IPS-NIHi7 (cell line): ENCODE measurements around the gene FMN1.
A peak's percentile ranks its signal among the peaks of the same experiment; 100 is the strongest.

Source experiments
- DNase-seq: peaks from one replicate; pipeline ENCODE4 v3.0.0; 2012; ENCODE audit warnings: mixed read lengths; ENCODE audit errors: extremely low spot score

FMN1 gene

DNA sequence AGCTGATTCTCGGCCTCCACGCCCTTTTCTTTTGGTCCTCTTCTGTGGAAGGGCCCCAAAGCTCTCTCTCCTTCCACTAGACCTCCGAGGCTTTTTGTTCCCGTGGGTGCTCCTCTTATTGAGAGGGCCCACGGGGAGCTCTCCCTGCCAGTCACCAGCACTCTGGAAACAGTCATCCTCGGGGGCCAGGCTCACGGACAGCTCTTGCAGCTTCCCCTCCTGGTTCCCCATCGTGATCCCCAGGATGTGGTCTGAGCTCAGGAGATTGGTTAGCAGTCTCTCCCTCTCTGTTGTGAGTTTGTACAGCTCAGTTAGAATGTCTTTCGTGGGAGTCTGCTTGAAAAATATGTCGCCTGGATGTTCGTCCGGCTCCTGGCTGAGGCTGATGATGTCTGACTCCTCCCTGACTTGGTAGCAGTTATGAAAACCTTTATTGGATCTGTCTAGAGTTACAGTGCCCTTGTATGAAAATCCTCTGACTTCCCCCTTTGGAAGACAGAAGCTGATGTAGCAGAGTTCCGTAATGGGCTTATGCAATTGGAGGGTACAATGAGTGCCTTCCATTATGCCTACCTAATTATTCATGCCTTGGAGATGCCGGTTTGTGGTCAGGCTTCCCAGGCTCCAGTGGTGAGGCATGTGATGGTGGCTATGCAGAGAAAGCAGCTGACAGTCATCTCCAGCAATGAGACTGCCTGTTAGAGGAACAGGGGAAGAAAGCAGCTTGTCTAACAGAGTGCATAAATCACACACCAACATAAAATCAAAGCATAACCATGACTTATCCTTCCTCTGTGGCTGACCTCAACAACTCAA lies 40.0 kb downstream of the FMN1 start:
- no peak for DNase-seq

DNA sequence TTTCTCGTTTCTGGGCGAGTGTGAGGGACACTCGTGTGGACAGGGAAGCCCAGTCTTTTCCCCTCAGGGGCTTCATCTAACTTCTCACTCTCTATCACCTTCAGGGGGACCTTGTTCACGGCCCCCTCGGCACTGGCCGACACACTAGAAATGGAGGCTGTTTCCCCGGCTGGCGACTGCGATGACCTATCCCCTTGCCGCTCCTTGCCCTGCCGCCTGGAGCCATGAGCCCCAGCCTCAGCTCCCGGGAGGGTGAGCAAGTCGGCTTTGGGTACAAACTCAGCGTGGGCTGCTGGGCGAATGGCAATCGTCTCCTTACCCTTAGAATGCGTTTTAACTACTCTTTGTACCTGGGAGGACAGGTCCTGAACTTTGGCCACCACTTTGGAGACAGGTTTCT lies 41.0 kb downstream of the FMN1 start:
- no peak for DNase-seq

DNA sequence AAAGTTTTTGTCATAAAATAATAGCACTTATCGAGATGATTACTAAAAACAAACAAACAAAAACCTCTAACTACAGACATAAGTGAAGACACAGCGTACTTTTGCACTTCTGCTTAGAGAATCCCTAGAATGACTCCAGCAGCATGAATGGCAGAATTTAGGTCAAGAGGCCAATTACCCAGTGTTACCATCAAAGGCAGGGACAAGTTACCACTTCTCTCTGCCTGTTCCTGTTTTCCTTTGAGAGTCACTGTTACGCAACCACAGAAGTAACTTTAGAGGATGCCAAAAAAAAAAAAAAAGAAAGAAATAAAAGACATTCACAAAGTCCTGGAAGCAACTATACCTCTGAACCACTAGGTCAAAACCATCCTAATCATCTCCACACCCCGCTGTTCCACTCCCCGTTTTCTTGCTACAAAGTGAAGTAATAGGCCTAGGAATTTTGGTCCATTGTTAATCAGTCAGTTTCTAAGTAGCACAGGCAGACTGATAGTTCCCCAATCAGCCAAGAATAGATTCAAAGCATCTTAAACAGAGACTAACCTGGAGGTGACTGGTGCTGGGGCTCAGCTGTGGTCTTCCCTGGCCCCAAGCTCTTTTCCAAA lies 41.9 kb downstream of the FMN1 start:
- no peak for DNase-seq

DNA sequence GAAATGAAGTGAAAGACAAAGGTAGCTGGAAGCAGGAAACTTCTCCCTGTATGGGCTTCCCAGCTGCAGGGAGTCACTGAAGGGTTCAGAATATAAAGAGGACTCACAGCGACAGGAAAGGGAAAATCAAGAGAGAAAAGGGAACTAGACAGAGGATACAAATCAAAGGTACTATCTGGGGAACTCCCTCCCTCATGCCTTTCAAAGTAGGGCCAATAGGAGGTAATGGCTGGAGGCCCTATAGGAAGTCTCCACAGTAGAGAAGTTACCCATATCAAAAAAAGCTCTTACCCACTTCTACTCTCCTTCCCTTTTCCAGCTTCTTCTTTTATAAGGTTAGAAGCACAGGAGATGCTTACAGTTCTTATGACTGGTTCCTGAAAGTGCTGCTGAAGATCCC lies 43.5 kb downstream of the FMN1 start:
- no peak for DNase-seq

DNA sequence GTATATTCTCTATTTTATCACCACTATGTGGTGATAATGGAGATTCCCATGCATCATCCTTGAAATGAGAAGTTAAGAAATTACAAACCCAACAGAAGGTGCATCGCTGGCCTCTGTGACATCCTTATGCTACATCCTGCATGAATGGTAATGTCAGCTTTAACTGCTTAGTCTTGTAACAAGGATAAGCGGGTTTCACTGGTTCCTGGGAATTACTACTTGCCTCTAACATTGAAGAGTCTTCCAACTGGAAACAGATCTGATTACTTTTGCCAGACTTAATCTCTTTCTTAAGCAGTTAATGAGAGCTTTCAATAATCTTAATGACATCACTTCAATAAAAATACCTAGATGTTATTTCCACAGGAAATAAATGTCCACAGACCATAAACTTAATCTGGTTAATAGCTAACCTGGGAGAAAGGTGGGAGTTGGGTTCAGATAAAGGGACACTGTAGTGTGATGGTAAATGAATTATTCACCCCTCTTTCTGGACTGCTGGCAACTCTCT lies 44.0 kb downstream of the FMN1 start:
- no peak for DNase-seq

DNA sequence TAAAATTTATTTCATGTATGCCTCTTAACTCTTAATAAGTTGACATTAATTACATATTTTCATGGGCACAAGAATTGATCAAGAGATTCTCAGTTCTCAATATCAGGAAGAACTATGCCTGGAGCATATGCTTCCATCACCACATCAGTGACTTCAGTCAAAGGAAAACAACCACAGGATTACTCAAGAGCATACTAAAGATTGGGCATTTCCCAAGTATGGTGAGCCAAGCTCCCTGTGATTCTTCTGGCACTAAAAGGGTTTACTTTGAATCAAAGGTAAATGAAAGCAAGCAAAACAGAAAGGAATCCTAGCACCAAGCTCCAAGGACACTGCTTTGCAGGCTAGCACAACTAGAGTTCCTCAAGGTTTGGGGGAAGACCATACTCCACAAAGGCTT lies 44.6 kb downstream of the FMN1 start:
- no peak for DNase-seq

DNA sequence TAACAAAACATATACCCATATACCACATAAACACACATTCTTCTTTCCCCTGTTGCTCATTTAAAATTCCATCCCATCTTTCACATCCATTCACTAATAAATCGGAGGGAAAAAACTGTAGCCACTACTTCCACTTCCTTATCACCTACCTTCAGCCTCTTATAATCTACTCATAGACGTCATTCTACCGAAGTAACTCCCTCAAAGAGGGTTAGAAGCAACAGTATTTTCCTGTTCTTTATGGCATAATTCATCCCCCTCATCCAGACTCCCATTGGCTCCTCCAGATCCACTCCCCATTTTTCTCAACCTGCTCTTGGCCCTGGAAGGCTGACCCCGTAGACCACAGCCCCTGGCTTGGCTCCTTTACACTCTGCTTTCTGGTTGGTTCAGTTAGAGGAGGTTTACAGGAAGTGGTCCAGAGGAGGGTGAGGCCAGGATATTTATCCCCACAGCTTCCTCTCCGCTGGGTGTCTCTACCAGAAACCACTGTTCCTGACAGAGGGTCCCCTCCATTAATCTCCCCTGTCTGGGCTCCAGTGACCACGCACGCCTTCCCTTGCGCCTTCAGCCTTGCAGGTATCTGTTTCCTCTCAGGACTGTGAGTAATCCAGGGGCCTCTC lies 46.3 kb downstream of the FMN1 start:
- DNase-seq = no peak

DNA sequence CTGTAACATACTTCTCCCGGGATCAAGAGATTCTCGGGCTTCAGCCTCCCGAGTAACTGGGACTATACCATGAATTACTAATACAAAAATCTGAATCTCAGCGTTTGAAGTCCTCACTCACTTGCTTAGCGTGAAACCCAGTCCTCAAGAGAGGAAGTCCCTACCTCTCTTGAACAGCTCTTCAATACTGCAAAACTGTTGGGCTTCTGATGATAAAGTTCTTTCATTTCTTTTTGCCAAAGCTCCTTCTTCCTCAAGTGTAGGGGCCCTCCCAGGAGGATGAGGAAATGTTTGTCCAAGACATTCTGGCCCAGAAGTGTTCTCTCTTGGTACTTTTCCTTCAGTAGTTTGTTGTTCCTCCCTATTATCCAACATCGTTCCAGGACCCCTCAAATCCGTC lies 48.5 kb downstream of the FMN1 start:
- no peak for DNase-seq

DNA sequence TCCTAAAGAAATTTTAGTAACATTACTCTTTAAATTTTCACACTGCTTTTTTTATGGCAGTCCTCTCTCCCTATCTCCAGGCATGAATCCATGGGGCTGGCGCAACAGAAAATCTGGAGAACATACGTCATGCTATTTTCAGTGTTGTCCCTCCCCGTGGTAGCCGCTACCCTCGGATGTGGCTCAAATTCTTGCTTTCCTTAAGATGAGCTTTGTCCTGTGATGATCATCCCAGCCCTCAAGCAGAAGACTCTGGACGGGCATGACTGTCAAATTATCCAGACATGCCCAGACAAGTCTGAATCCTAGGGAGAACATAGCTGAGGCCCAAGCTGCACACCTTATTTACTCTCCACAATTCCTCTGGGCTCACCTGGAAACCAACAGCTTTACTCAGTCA lies 49.1 kb downstream of the FMN1 start:
- no peak for DNase-seq

DNA sequence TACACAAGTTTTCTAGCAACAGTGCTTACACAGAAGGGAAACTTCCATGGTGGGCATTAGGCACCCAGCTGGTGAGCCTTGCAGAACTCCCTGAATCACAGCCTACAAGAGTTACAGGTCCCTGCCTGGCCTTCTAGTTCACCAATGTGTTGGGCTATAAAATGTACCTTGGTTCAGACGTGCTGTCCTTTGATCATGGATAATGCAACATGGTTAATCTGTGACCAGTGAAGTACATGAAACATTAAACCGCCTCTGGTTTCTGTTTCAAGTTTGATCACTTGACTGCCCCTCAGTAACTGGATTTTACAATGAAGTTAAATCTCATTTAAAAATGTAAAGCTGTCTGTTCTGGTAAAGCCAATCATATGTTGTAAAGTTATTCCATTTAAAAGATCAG lies 51.8 kb downstream of the FMN1 start:
- no peak for DNase-seq

DNA sequence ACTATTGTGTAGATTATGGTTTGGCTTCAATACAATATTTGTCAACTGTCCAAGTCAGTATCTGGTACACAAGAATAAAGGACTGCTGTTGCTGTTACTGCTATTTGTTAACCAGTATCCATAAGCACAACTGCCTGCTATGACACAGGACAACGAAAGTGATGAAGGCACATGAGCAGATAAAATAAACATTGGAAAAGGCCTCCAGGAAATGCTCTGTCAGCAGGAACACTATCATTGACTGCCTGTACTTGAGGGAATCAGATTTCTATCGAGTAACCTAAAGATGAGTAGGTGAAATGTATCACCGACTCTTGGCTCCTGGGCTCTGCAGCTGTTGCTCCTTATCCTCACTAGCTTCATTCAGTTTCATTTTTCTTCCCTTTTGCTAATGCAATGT lies 56.5 kb downstream of the FMN1 start:
- DNase-seq = no peak

DNA sequence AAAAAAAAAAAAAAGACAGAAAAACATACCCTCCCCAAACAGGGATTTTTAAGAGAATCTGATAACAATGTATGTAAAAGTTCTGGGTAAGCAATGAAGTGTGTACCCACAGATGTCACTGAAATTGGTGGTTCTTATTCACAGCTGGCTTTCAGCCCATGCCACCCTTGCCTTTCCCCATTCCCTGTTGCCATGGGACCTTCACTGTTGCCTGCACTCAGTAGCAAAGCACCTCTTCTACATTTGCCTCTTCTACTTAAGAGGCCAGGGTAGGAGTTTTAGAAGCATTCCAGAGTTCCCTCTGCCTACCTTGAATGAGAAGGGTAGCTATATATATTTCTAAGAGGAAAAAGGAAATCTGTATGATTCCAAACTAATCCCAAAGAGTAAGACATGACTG lies 57.4 kb downstream of the FMN1 start:
- no peak for DNase-seq

DNA sequence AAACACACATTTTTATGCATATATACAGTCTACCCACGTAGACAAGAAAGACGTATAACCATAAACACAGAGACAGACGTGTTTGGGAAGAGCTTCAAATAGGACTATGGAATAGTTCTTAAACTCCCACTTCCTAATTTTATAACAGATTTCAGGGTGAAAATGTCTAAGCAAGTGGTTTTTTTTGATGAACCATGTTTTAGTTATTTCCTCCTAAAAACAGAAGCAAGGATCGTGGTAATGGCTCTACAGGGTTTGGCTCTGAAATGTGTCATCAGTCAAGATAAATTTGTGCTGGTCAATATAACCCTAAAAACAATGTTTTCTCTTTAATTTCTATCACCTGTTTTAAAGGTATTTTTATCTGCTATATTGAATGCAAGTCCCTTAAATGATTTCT lies 58.2 kb downstream of the FMN1 start:
- DNase-seq = no peak

DNA sequence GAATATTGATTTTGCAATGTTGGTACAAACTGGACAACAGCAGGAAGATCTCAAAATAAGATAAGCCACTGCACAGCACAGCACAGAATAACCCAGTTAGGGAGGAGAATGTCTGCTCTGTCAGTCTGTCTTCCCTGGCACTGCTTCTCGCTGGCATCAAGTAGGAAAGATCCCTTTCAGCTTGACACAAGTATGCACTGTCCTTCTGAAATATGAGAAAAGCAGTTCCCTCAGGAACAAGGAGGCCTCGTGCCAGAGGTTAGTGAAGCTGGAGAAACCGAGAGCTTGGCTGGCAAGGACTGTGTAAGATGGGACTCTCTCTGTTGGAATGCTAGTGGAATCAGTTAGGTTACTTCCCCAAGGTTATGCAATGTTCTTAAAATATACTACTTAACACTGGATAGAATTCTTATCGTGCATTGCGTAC lies 59.1 kb downstream of the FMN1 start:
- no peak for DNase-seq

DNA sequence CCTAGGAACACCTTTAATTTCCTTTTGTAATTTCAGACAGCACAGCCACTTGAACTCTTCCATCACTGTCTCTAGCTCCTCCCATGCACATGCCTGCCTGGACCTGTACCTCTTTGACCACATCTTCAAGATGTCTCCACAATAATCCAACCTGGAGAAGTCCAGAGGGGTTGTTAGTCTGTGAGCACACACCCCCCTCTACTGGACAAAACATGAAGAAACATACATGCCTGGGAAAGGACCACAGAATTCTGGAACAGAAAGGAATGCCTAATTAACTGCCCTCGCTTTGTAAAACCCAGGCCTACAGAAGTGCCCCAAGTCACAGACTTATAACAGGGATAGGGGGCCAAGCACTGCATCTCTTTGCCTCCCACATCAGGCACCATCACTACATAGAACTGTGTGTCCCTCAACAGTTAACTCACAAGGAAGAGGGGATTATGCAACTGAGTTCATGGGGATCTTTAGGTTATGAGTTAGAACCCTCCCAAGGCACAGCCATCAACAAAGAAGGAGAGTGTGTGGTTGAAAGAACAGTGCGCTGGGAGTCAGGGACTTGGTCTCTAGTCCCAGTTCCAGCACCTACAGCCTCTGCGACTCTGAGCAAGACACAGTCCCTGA lies 61.7 kb downstream of the FMN1 start:
- DNase-seq = peak; percentile 77

DNA sequence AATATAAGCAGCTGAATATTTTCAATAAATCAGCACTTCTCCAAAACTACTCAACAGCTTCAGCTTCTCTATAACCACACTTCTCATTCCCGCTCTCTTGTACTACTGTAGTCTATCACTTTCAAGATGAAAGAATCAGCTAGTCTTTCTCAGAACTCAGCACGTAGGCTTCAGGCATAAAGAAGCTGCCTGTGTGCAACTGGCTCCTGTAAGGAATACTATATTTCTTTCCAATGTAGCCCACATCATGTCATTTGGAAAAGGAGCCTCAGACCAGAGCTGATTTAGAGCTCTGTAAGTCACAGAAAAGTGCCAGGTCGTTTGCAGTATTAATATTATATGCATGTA lies 62.3 kb downstream of the FMN1 start:
- no peak for DNase-seq

DNA sequence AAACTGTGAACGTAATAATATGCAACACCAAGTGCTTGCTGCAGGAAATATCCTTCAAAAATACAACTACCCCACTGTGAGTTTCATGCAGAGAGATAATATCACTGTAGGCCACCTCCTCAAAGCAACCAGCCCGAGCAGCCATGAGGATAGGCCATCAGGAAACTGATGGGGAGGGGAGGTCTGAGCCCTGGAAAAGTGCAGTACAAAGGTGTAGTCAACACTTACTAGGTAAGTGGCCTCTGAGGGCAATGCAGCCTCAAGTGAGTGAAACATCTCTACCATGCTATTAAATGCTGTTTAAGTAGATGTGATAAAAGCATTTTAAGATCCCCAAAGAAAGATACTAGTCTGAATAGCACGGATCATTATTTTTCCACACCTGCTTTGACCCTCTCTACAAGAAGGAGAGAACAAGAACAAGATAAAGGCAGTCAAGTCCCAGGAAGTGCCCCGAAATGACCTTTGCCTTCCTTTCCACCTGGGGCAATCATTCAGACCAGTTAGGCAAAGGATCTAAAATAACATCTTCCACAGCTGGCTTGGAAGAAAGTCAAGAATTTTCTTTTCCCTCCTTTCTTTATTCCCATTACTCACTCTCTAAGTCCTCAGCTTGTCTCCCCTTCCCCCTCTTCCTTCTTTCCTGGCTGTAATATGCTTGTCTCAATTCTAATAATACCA lies 62.8 kb downstream of the FMN1 start:
- DNase-seq = no peak

DNA sequence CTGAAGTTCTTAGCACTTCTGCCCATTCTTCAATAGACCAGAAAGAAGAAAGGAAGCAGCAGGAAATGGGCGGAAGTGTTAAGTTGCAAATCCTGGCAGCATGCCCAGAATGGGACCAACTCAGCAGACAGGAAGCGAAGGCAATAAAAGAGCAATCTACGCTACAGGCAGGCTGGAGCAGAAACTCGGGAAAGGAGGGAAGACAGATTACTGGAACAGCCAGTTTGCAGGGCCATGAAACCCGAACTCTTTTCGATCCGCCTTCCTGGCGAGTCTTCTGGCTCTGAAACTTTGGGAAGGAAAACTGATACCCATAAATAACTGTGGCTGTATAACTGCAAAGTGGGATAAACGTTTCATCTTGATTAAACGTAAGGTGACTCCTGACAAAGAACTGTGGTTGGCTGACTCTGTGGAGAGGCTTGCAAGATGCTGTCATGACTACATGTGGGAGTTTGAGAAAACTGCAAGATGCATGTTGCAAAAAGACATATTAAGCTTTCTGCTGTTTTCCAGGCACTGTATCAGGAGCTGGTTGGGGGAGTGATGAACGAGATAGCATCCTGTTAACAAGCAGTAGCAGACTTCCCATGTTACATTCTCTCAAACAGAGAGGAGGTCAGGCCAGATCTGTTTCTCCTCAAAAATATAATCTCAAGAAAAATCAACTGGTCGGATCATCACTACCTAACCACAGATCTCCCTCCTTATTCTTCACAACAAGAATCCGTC lies 67.8 kb downstream of the FMN1 start:
- DNase-seq = peak; percentile 50

DNA sequence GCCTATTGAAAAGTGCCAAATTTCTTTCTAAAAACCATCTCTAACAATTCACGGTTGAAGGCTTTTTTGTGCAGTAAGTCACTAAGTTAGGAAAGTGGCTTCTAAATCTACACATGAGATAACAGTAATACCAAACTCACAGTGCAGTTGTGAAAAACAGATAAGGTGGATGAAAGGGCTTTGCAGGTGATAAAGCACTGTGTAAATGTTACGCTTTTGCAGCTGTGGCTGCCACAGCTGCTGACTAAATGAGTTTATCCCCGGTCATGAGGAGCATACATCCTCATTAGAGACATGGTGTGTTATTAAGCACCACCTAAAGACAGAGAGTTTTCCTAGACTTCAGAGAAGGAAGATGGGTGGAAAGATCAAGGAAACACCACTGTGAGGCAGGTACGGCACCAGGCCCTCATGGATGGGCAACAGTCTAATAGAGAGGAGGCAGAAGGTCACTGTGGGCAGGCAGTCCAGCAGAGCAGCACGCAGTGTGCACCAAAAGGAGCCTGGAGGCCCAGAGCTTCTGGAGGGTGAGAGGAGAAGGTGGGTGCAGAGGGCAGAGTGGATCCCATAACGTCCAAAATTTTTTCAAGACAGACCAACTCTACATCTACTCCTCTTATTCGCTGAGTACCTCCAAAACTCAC lies 68.5 kb downstream of the FMN1 start:
- no peak for DNase-seq

DNA sequence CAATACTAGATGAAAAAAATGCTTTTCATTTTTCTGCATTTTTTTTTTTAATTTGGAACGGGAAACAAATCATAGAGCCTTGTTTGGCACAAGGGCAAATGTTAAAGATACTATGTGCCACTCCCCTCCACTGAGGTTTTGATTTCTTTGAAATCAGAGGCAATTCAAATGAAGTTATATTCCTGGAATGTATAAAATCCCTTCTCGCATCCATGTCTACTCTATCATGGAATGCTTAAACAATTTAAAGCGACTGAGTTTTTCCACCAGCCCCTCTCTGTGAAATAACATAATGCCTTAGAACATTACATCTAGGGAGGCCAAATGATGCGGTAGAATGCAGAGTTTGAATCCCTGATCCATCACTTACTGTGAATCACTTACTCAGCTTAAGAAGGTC lies 69.7 kb downstream of the FMN1 start:
- DNase-seq = no peak

DNA sequence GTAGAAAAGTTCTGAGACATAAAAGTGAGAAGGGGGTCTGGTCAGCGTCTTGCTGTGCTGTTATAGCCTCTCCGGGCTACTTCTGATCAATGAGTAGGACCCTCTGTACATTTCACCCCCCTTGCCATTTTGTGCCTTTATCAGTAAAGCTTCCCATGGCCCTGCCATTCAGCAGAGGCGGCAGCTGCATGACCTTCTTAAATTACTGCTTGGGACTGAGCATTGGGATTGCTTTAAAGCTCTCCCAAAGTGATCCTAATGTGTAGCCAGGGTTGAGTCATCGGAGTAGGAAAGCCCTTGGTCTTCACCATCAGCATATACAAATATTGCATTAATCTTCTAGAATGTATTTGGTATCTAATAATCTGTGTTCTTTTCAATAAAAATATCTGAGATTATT lies 70.2 kb downstream of the FMN1 start:
- DNase-seq = no peak
